Mucosa of descending colon (tissue), 3 donors: ENCODE measurements around the gene LIPT1. TPM values are rescaled to one million over a fixed set of nuclear protein-coding genes. Genes with fewer than 3 reads are reported as not detected.

ENCODE experiments used
- ATAC-seq: fragments of 200-7000 bp; cut with Tn5 transposase; one replicate; pipeline ENCODE4 v1.9.1; 2020; ENCODE audit warnings: mild to moderate bottlenecking, moderate library complexity
- DNase-seq, 3 donors: peaks; one replicate each; pipeline ENCODE4 v3.0.0-alpha.2; 2020
- H3K36me3 ChIP-seq: fragments of 200-600 bp; one replicate; pipeline ENCODE4 v1.8.0; 2021; ENCODE audit warnings: low read depth, mild to moderate bottlenecking
- H3K4me1 ChIP-seq: fragments of 200-600 bp; one replicate; pipeline ENCODE4 v1.8.0; 2021; ENCODE audit warnings: low read depth, mild to moderate bottlenecking
- H3K4me3 ChIP-seq: fragments of 200-600 bp; one replicate; pipeline ENCODE4 v1.8.0; 2021; ENCODE audit warnings: mild to moderate bottlenecking
- H3K9me3 ChIP-seq: fragments of 200-600 bp; one replicate; pipeline ENCODE4 v1.8.0; 2021; ENCODE audit warnings: mild to moderate bottlenecking
- CTCF ChIP-seq: fragments of 200-600 bp; IDR thresholded peaks from one replicate; pipeline ENCODE4 v1.8.0; 2022; ENCODE audit warnings: antibody characterized with exemption, mild to moderate bottlenecking
- intact Hi-C, 2 donors: fragments of 100-400 bp; cut with DNase I in 1 of 2; cut with micrococcal nuclease in 1 of 2; formaldehyde crosslinking; loops; one replicate each; pipeline versions ENCODE4 v1.11.0 to v1.11.1; 2022; cut with DNase I, micrococcal nuclease
- total RNA-seq, 3 donors: library from RNA; stranded (reverse); fragmentation: NEBNext Ultra II Directional in 2 of 3; extraction: Animal tissue kit (Norgen Biotek cat#: 25700) in 2 of 3; gene quantifications; one replicate each; pipeline versions ENCODE4 v1.2.1 to v1.2.4, GENCODE V29; 2021 to 2023
- donor health status: DM: no; HTN: no; CAD: no; lungs with moderate emphysema.
- donor health status: DM: no; HTN: no; CAD: no.
- donor health status: DM: no; HTN: yes; CAD: no.

The LIPT1 gene
- total RNA-seq, 3 donors from 2014 or later: 7.0 to 8.4 (median 7.0) TPM

DNA sequence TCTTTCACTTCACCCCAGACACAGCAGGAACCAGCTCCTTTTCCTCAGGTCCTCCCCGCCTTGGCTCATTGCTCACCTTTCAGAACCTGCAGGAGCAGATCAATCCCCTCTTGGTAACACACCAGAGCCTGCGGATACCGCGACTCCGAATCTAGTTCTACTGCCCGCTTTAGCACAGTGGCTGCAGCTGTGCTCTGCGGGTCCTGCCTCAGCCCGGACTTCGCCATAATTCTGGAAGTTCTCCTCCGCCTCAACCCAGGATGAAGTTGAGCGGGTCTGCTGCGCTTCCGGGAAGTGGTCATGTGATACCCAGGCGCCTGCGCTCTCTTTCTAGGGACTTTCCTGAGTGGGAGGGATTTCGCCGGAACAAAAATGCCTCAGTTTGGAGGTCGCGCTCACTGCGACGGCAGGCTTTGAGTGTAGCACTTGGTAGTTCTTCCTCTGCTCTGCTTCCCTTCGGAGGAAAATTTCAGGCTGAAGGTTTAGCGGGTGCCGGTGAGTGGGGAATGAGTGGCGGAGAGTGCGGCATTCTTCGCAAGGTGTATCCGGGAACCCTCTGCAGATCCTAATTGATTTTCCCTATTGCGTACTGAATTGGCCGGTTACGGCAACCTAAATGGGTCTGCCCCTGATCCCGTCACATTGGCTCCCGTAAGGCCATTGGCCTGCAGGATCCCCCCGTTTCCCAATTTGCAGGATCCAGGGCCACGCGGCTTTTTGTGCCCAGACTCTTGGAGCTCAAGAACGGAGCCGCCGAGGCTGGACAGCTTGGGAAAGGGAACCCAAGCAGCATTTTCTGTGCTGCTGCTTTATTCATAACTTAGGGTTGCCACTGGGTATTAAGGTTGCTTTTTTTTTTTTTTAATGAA is 26.2 kb downstream of the LIPT1 start, which contains the start of the genes MITD1 and MRPL30:
Gene MITD1 (minus strand): TSS at position 304 of the 869 bp plus-strand sequence. CDS start 77 bp downstream, at position 227.
Gene MRPL30 (plus strand): TSS at position 430 of the 869 bp plus-strand sequence. CDS start 5,020 bp downstream, outside the sequence.
- Histone ChIP-seq H3K4me3 (peak within 1 kb of the TSS; percentile 56), H3K36me3 (no peaks in the 10 kb centered on the region), H3K9me3 (no peaks in the 10 kb centered on the region), H3K4me1 (peaks cover 24% of the 10 kb centered on the region)
- intact Hi-C loops: no loop called here
- ATAC-seq: peak; percentile 99
- TF ChIP-seq CTCF: no peak
- DNase-seq: peak; percentile 92 to 93 (median 93)

GRCh38 chr2:99181624-99182000 is 26.8 kb downstream of the LIPT1 start:
- TF ChIP-seq CTCF: no peak
- peak overlapping the region; percentile 56 for H3K4me3 ChIP-seq
- ATAC-seq (no peak), DNase-seq (no peak)
- H3K36me3 ChIP-seq: no peaks in the 10 kb centered on the region
- H3K9me3 ChIP-seq: no peaks in the 10 kb centered on the region
- peaks cover 24% of the 10 kb centered on the region for H3K4me1 ChIP-seq
- intact Hi-C loops: no loop called here

- Histone ChIP-seq H3K4me3 (no peak overlapping the region), H3K36me3 (no peaks in the 10 kb centered on the region), H3K4me1 (peaks cover 24% of the 10 kb centered on the region), H3K9me3 (no peaks in the 10 kb centered on the region)
- intact Hi-C loops: no loop called here
- TF ChIP-seq CTCF: no peak
- no peak for DNase-seq
- ATAC-seq: no peak
These were observed 28.3 kb downstream of the LIPT1 start for GRCh38 chr2:99183025-99183424.

DNA sequence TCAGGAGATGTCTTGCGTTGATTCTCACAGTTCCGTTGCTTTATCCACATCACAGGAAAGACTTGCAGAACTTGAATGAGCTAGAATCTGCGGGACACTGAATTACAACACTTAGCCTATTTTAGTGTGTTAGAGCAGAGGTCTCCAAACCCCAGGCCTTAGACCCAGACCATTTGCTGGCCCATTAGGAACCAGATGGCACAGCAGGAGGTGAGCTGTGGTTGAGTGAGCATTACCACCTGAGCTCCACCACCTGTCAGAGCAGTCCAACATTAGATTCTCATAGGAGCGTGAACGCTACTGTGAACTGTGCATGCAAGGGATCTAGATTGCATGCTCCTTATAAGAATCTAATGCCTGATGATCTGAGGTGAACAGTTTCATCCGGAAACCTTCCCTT is 30.0 kb downstream of the LIPT1 start:
- DNase-seq (no peak), ATAC-seq (no peak)
- H3K4me3 ChIP-seq: no peak overlapping the region
- peaks cover 18% of the 10 kb centered on the region for H3K4me1 ChIP-seq
- intact Hi-C loops: no loop called here
- H3K36me3 ChIP-seq: no peaks in the 10 kb centered on the region
- H3K9me3 ChIP-seq: no peaks in the 10 kb centered on the region
- no peak for TF ChIP-seq CTCF

DNA sequence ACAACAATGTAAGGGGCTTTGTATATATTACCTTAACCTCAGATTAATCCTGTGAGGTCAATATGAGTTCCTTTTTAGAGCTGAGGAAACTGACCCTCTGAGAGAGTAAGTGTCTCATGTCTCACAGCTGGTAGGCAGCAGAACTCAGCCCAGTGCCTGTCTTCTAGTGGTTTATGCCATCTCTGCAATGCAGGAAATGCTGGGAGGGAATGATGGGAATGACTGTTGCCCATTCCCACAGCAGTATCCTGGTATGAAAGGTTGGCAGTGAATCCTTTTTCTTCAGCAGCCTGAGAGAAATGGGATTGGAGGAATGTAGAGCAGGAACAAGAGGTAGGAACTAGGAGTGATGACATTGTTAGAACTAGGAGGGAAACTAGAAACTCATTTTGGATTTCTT is 32.2 kb downstream of the LIPT1 start:
- H3K4me3 ChIP-seq: no peak overlapping the region
- no peaks in the 10 kb centered on the region for H3K36me3 ChIP-seq
- no peak for TF ChIP-seq CTCF
- no peak for DNase-seq
- peaks cover 6% of the 10 kb centered on the region for H3K4me1 ChIP-seq
- no peaks in the 10 kb centered on the region for H3K9me3 ChIP-seq
- intact Hi-C loops: no loop called here
- no peak for ATAC-seq
